MG63 (cell line): ENCODE results near the gene BLCAP. TPM values are rescaled to one million over a fixed set of nuclear protein-coding genes. Genes with fewer than 3 reads are reported as not detected.

Experiments used
- DNase-seq: peaks from one replicate; pipeline ENCODE4 v3.0.0-alpha.2; 2020
- H3K27me3 ChIP-seq: fragments of 250-450 bp; sonication (Bioruptor Pico); 2 replicates; pipeline ENCODE4 v1.5.1; 2020; ENCODE audit warnings: mild to moderate bottlenecking, moderate library complexity
- H3K36me3 ChIP-seq: fragments of 250-450 bp; sonication (Bioruptor Pico); 2 replicates; pipeline ENCODE4 v1.5.1; 2020; ENCODE audit warnings: mild to moderate bottlenecking, moderate library complexity
- H3K4me3 ChIP-seq: fragments of 250-450 bp; sonication (Bioruptor Pico); 2 replicates; pipeline ENCODE4 v1.5.1; 2020; ENCODE audit warnings: mild to moderate bottlenecking, moderate library complexity
- H3K9me3 ChIP-seq: fragments of 250-450 bp; sonication (Bioruptor Pico); 2 replicates; pipeline ENCODE4 v1.5.1; 2020; ENCODE audit warnings: mild to moderate bottlenecking, moderate library complexity
- total RNA-seq: library from RNA; depleted of rRNA; stranded (reverse); fragments of >200 nt; shearing (Covaris generic); gene quantifications from 2 replicates; pipeline ENCODE4 v1.2.3, GENCODE V29; 2014; ENCODE audit warnings: low replicate concordance

BLCAP gene
- total RNA-seq, 1 experiment from 2014 or later: 26.6 TPM

DNA sequence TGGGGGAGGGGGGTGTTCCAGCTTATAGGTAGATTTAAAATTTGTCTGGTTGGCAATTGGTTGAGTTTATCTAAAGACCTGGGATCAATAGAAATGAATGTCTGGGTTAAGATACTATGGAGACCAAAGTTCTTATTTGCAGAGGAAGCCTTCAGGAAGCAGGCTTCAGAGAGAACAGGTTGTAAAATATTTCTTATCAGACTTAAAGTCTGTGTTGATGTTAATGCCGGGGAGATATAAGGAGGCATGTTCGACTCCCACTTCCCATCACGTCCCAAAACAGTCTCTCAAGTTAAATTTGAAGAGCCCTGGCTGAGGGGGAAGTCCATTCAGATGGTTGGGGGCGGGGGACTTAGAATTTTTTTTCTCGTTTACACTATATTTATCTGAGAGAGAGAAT lies 12.3 kb upstream of the BLCAP start:
- H3K4me3 ChIP-seq: no peak overlapping the region
- DNase-seq: no peak
- peaks cover 20% of the 10 kb centered on the region for H3K27me3 ChIP-seq
- H3K36me3 ChIP-seq: no peaks in the 10 kb centered on the region
- no peaks in the 10 kb centered on the region for H3K9me3 ChIP-seq

DNA sequence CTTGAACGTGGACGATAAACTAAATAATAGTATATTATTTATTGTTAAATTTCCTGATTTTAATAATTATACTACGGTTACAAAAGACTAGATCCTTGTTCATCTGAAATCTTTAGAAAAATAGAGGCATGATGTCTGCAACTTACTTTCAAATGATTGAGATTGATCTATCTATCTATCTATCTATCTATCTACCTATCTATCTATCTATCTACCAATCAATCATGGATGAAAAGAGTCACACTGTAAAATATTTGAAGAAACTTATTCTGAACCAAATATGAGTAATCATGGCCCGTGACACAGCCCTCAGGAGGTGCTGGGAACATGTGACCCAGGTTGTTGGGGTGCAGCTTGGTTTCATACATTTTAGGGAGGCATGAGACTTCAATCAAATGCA lies 11.7 kb upstream of the BLCAP start:
- Histone ChIP-seq H3K36me3 (no peaks in the 10 kb centered on the region), H3K4me3 (no peak overlapping the region), H3K27me3 (peaks cover 14% of the 10 kb centered on the region), H3K9me3 (no peaks in the 10 kb centered on the region)
- DNase-seq: no peak

DNA sequence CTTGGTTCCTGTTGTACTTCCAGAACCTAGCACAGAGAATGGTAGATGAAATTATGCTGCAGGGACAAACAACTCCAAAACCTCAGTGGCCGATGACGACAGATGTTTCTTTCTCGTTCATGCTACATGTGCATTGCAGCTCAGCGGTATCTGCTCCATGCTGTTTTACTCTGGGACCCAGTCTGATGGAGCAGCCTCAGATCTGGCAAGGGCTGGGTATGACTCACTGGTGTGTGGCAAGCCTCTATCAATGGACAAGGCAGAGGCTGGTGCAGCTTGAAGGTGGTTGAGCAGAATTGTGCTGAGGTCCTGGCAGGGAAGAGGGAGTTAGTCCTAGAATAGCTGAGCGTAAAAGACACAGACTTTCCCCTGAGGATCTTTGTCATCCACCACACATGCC lies 10.3 kb upstream of the BLCAP start:
- peaks cover 12% of the 10 kb centered on the region for H3K27me3 ChIP-seq
- H3K9me3 ChIP-seq: no peaks in the 10 kb centered on the region
- H3K36me3 ChIP-seq: no peaks in the 10 kb centered on the region
- peak; percentile 84 for DNase-seq
- H3K4me3 ChIP-seq: no peak overlapping the region

DNA sequence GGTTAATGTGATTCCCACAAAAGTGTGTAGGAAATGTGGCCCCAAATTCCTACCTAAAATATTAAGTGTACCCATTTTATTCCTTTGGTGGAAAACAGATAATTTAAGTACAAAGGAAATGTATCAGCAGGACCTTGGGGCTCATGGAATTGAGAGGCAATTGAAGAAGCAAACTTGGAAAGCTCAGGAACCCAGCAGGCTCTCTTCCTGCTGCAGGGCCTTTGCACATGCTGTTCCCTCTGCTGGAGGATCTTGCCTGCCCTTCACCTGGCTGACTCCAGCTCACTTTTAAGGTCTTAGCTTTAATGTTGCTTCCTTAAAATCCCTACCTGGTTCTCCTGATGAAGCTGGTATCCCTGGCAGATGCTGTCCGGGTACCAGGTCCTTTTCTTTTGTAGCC lies 9.8 kb upstream of the BLCAP start:
- no peaks in the 10 kb centered on the region for H3K36me3 ChIP-seq
- no peak for DNase-seq
- H3K27me3 ChIP-seq: peaks cover 12% of the 10 kb centered on the region
- H3K9me3 ChIP-seq: no peaks in the 10 kb centered on the region
- no peak overlapping the region for H3K4me3 ChIP-seq

DNA sequence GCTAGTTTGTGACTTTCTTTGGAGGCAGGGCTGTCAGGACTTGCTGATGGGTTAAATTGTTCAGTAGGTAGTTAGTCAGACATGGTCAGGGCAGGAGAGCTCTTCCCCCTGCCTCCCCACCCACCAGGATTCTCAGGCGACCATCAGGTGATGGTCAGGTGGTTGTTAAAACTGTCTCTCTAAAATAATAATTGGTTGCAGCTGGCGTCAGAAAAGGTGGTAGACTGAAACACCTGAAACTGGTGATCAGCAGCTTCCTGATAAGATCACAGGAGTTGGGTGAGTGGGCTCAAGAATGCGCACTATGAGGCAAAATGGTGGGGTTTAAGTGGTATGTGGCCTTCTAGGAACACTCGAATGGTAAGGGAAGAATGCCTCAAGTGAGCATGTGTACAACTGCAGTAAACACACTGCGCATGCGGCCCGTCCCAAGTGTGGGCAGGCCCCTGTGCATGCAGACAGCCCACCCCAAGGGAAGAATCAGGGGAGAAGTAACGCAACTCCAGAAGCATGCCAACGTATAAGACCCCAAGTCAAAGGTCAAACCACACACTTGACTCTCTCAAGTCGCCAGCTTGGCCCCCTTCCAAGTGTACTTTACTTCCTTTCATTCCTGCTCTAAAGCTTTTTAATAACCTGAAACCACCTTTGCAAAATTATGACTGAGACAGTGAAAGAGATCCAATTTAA lies 7.9 kb upstream of the BLCAP start:
- H3K9me3 ChIP-seq: no peaks in the 10 kb centered on the region
- no peaks in the 10 kb centered on the region for H3K36me3 ChIP-seq
- H3K4me3 ChIP-seq: no peak overlapping the region
- H3K27me3 ChIP-seq: peaks cover 12% of the 10 kb centered on the region
- DNase-seq: no peak

DNA sequence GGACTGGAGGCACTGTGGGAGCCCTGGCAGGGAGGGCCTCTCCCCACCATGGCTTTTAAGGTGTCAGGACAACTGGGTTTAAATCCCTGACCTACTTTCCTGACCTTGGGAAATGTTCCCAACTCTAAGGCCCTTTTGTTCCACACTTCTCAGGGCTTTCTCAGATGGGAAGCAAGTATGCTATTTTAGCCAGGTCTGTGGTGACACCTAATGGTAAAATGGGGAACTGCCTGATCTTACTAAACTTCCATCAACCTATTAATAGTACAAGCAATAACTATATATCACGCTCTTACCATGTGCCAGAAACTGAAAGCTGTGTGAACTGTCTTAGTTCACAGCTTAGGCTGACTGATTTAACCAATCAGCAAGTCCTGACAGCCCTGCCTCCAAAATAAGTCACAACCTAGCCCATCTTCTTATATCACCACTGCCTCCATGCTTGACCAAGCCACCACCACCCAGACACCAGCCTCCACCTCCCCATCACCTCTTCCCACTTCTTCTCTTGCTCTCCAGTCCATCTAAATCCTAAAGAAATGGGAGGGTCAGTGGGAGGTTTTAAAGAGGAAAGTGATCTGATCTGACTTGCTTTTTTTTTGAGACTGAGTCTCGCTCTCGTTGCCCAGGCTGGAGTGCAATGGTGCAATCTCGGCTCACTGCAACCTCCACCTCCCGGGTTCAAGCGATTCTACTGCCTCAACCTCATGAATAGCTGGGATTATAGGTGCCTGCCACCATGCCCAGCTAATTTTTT lies 6.9 kb upstream of the BLCAP start:
- Histone ChIP-seq H3K4me3 (no peak overlapping the region), H3K36me3 (no peaks in the 10 kb centered on the region), H3K27me3 (peaks cover 12% of the 10 kb centered on the region), H3K9me3 (no peaks in the 10 kb centered on the region)
- DNase-seq: peak; percentile 29

DNA sequence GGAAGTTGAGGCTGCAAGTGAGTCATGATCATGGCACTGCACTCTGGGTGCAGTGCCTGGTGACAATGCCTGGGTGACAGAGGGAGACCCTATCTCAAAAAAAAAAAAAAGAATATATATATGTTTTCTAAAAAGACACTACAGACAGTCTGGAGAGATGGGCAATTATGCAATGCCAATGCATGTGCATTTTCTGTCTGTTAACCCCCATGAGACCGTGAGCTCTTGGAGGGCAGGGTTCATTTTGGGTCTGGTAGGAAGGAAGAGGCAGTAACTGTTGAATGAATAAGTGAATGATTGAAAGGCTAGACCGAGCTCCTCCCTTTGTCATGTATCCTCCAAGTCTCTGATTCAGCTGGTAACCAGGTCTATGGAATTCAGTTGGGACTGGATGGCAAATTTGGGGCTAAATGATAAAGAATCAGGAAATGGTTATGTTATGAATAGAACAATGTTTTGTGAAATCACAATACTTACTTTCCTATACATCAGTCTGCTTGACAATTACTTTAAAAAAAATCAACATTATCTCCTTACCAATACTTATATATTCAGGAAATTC lies 5.6 kb upstream of the BLCAP start:
- H3K9me3 ChIP-seq: no peaks in the 10 kb centered on the region
- peaks cover 7% of the 10 kb centered on the region for H3K27me3 ChIP-seq
- no peak for DNase-seq
- H3K4me3 ChIP-seq: no peak overlapping the region
- no peaks in the 10 kb centered on the region for H3K36me3 ChIP-seq

DNA sequence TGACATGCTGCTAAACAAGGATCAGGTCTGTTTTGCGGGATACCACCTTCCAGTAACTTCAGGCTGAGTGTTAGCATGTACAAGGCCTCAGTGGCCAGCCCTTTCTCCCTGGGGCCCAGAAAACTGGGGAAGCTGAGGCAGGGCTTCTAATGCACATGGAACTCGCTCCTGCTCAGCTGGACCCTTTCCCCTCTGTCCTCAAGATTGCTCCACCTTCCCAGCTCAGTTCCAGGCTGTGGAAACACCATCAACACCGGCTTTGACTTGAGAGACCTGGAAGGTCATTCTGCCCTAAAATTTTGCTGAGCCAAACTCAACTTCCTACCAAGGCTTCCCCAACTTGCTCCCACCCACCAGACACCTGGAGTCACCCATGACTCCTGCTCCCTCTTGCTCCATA lies 4.2 kb upstream of the BLCAP start:
- DNase-seq: no peak
- H3K27me3 ChIP-seq: no peaks in the 10 kb centered on the region
- H3K9me3 ChIP-seq: no peaks in the 10 kb centered on the region
- H3K36me3 ChIP-seq: no peaks in the 10 kb centered on the region
- no peak overlapping the region for H3K4me3 ChIP-seq

DNA sequence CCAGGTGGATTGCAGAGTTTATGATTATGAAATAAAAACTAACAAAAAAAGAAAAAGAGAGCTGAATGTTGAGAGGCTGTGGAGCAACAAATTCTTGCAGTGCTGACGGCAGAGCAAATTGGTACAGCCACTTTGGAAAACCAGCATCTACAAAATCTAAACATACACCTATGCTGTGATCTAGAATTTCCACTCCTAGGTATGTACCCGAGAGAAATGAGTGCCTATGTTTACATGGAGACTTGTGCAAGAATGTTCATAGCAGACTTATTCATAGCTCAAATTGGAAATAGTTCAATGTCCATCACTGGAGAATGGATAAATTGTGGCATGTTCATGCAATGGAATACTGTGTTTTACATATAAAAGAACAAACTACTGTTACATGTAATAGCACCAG lies 3.0 kb upstream of the BLCAP start:
- Histone ChIP-seq H3K36me3 (peaks cover 1% of the 10 kb centered on the region; the same call in 1 of the 2 replicates), H3K27me3 (no peaks in the 10 kb centered on the region), H3K4me3 (no peak overlapping the region), H3K9me3 (no peaks in the 10 kb centered on the region)
- DNase-seq: no peak

DNA sequence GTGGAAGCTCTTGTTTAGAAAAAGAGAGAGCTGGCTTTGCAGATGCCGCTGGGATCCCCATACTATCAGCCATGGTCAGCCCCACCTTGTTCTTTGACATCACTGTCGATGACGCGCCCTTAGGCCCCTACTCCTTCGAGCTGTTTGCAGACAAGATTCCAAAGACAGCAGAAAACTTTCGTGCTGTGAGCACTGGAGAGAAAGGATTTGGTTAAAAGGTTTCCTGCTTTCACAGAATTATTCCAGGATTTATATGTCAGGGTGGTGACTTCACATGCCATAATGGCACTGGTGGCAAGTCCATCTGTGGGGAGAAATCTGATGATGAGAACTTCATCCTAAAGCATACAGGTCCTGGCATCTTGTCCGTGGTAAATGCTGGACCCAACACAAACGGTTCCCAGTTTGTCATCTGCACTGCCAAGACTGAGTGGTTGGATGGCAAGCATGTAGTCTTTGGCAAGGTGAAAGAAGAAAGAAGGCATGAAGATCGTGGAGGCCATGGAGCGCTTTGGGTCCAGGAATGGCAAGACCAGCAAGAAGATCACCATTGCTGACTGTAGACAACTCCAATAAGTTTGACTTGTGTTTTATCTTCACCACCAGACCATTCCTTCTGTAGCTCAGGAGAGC lies 2.4 kb upstream of the BLCAP start:
- H3K27me3 ChIP-seq: no peaks in the 10 kb centered on the region
- DNase-seq: no peak
- H3K4me3 ChIP-seq: no peak overlapping the region
- H3K9me3 ChIP-seq: no peaks in the 10 kb centered on the region
- peaks cover 7% of the 10 kb centered on the region; the same call in 1 of the 2 replicates for H3K36me3 ChIP-seq

DNA sequence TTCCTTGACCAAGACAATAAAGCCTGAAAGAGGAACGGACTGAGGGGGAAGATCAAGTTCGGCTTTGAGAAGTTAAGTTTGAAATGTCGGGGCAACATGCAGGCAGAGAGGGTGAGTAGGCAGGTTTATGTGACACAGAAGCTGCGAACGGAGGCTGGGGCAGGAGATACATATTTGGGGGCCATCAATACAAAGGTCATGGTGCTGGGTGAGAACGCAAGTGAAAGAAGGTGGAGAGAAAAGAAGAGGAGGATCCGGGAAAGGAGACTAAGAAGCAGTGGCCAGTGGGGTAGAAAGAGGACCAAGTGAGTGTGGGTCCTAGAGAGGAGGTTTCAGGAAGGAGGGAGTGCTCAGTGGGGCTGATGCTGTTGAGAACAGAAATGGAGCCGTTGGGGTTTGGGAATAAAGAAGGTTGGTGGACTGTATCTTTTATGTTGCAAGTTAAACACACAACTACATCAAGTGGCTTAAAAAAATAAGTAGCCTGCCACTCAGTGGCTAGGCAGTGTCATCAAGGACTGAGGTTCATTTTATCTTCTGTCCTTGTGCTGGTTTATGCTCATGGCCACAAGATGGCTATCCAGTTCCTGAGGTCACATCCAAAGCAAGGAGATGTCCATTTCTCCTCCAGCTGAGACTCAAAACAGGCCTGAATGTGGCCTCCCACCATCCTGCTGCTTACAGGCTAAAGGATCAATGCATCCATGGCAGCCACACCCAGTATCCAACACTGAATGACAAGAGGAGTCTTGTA lies 1.7 kb upstream of the BLCAP start:
- peak overlapping the region; percentile 98; the same call in 1 of the 2 replicates for H3K4me3 ChIP-seq
- H3K9me3 ChIP-seq: no peaks in the 10 kb centered on the region
- H3K36me3 ChIP-seq: peaks cover 12% of the 10 kb centered on the region; the same call in 1 of the 2 replicates
- DNase-seq: no peak
- H3K27me3 ChIP-seq: no peaks in the 10 kb centered on the region

DNA sequence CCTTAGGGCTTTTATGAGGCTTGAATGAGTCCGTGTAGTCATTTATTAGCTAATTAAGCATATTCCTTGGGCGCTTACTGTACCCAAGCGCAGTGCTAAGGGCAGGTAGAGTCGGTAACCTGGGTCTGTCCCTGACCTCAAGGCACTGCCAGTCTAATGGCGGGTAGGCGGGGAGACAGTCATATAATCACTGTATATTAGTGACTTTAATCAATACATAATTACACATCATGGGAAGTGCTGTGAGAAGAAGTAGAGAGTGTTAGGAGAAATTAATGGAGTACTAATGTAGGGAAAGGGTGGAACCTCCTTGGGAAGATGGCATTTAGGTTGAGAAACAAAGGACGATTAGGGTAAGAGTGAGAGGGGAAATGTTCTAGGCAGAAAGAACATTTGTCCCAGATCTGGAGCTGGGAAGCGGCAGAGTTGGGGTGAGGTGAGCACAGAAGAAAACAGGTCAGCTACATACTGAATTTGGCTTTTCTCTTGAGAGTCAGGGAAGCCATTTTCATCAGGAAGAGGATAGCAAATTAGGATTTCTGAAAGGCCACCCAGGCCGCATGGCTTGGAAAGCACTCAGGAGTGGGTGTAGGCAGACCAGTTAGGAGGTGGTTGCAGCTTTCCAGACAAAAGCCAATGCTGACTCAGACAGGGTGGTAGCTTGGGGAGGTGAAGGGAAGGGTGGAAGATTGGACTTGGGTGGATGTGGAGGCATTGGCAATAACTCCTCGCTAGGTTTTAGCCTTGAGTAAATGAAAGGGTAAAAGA lies 954 bp upstream of the BLCAP start:
- no peaks in the 10 kb centered on the region for H3K9me3 ChIP-seq
- H3K36me3 ChIP-seq: peaks cover 12% of the 10 kb centered on the region; the same call in 1 of the 2 replicates
- no peaks in the 10 kb centered on the region for H3K27me3 ChIP-seq
- DNase-seq: peak; percentile 50
- H3K4me3 ChIP-seq: peak overlapping the region; percentile 98

DNA sequence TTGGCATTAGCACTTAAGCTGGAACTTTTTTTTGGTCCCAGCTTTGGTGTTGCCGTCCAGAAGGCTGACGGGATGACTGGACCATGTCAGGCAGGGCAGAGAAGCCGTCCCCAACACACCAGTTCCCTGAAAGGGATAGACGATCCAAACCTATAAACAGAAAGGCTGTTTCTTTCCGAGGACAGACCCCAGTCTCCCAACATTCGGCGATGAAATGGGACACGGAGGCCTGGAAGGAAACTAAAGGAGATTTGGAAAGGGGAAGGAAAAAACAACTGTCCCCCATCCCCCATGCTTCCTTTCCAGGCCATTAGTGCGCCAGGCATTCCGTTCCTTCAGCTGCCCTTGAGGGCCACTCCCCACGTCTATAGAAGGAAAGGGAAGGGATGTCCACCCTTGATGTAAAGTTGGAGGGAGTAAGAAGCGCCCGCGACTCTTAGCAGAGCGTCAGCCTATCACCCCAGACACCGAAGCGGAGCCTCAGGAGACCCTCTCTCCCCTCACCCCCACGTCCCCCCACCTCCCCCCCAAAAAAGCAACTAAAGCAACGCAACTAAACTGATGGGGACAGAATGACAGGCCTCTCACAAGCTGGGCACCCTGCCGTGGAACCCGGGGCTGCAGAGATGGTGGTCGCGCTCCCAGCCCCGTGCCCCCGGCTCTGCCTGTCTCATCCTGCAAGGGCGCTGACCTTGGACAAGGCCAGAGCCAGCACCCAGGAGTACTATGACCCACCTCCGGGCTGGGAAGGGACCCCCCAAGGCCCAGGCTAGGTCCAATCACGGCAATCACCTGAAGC lies 638 bp downstream of the BLCAP start:
- H3K36me3 ChIP-seq: peaks cover 12% of the 10 kb centered on the region
- DNase-seq: peak; percentile 26
- H3K9me3 ChIP-seq: no peaks in the 10 kb centered on the region
- peak overlapping the region; percentile 98 for H3K4me3 ChIP-seq
- no peaks in the 10 kb centered on the region for H3K27me3 ChIP-seq

DNA sequence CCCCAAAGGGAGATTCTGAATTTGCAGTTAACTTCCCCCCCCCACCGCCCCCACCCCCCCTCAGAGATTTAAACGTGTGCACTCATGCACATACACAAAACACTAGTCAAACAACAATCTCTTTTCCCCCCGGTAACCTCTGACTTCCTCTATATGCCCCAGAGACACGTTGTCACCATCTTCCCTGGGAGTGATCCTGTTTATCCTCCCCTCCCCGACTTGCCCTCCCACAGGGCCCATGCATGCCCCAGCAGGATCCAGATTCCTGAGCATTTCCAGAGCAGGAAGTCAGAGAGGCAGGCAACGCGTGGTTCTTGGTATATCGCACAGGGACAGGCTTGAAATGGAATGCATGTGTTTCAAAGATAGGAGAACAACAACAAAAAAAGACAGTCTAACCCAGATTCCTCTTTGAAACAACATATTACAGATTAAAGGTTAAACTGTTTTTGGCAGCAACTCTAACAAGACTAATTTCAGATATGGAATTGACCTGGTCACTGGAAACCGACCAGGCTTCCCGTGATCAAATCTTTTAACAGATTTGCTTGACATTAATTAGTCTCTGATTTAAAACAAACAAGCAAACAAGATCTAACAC lies 1.3 kb downstream of the BLCAP start:
- Histone ChIP-seq H3K9me3 (no peaks in the 10 kb centered on the region), H3K4me3 (peak overlapping the region; percentile 98), H3K27me3 (no peaks in the 10 kb centered on the region), H3K36me3 (peaks cover 12% of the 10 kb centered on the region)
- peak; percentile 54 for DNase-seq

DNA sequence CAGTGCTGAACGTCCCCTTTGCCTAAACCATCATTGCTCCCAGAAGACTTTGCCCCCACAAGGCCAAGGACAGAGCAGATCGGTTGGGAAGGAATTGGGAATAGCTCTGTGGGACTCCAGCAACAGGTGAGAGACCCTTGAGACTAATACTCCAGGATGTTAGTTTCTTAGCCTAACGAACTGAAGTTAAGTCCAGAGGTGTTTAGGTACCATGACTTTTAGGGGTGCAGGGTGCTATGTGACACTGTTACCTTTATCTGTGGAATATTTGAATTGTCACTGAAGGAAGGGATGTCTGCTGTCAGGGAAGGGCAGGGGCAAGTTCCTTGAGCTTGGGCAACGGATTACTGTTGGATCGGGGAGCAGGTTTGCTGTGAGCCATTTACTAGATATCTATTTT lies 1.9 kb downstream of the BLCAP start:
- no peak for DNase-seq
- H3K9me3 ChIP-seq: no peaks in the 10 kb centered on the region
- H3K27me3 ChIP-seq: no peaks in the 10 kb centered on the region
- H3K4me3 ChIP-seq: peak overlapping the region; percentile 10; the same call in 1 of the 2 replicates
- peaks cover 12% of the 10 kb centered on the region for H3K36me3 ChIP-seq
